Large intestine (tissue), 3 donors: ENCODE results near the gene TPRA1. TPM values are rescaled to one million over a fixed set of nuclear protein-coding genes. Genes with fewer than 3 reads are reported as not detected.
"Not testable (repeated sequence)": the region's sequence is repeated elsewhere in the genome, so short reads cannot be mapped to it uniquely, and the experiment has no call there.

Source experiments
- DNase-seq, 2 donors: peaks; one replicate each; pipeline versions ENCODE4 v3.0.0 to v3.0.0-alpha.2; 2013
- H3K27ac ChIP-seq: one replicate; pipeline ENCODE4 v1.5.1; 2013; ENCODE audit warnings: low read length
- H3K27me3 ChIP-seq: 2 replicates; pipeline ENCODE4 v1.6.1; 2013; ENCODE audit warnings: low read length; ENCODE audit not compliant: control insufficient read depth, insufficient read depth
- H3K36me3 ChIP-seq: 2 replicates; pipeline ENCODE4 v1.6.1; 2013; ENCODE audit warnings: low read length; ENCODE audit not compliant: control insufficient read depth, insufficient read depth
- H3K4me1 ChIP-seq: one replicate; pipeline ENCODE4 v1.6.1; 2013; ENCODE audit warnings: low read length; ENCODE audit not compliant: control insufficient read depth, insufficient read depth
- H3K4me3 ChIP-seq: one replicate; pipeline ENCODE4 v1.5.1; 2013; ENCODE audit warnings: low read length
- H3K9me3 ChIP-seq: one replicate; pipeline ENCODE4 v1.6.1; 2013; ENCODE audit warnings: mild to moderate bottlenecking, low read depth, low read length, moderate library complexity; ENCODE audit not compliant: control insufficient read depth
- WGBS: methylation state at CpG from one replicate; pipeline ENCODE4 v1.1.5; 2013; ENCODE audit warnings: low lambda C conversion rate; ENCODE audit not compliant: insufficient coverage; 5-methylcytosine and 5-hydroxymethylcytosine counted together
- polyA plus RNA-seq: library from polyadenylated mRNA; unstranded; fragments of 120-200 nt; gene quantifications from one replicate; pipeline ENCODE4 v1.2.1, GENCODE V29; 2013

TPRA1 gene
- polyA plus RNA-seq, 1 donor = 23.8 TPM

GRCh38 chr3:127536830-127537812, 53.4 kb downstream of the TPRA1 start:
- no peaks in the 10 kb centered on the region for H3K36me3 ChIP-seq
- H3K9me3 ChIP-seq = no peaks in the 10 kb centered on the region
- no peak overlapping the region for H3K4me3 ChIP-seq
- H3K4me1 ChIP-seq = no peaks in the 10 kb centered on the region
- WGBS = no CpG with 5 or more reads among the region's 22 CpGs
- H3K27ac ChIP-seq = no peak overlapping the region
- no peak for DNase-seq
- no peaks in the 10 kb centered on the region for H3K27me3 ChIP-seq

- no CpG with 5 or more reads among the region's 18 CpGs for WGBS
- H3K27ac ChIP-seq = no peak overlapping the region
- H3K4me1 ChIP-seq = no peaks in the 10 kb centered on the region
- no peaks in the 10 kb centered on the region for H3K36me3 ChIP-seq
- H3K9me3 ChIP-seq = no peaks in the 10 kb centered on the region
- DNase-seq = no peak
- H3K4me3 ChIP-seq = no peak overlapping the region
- H3K27me3 ChIP-seq = no peaks in the 10 kb centered on the region
Observed at GRCh38 chr3:127535901-127536829, 54.4 kb downstream of the TPRA1 start.

- no peaks in the 10 kb centered on the region for H3K36me3 ChIP-seq
- no peak overlapping the region for H3K4me3 ChIP-seq
- H3K27ac ChIP-seq = no peak overlapping the region
- no CpG with 5 or more reads among the region's 12 CpGs for WGBS
- no peak for DNase-seq
- no peaks in the 10 kb centered on the region for H3K4me1 ChIP-seq
- no peaks in the 10 kb centered on the region for H3K27me3 ChIP-seq
- no peaks in the 10 kb centered on the region for H3K9me3 ChIP-seq
Observed at GRCh38 chr3:127535106-127535785, 55.3 kb downstream of the TPRA1 start.

- no peak overlapping the region for H3K27ac ChIP-seq
- no peaks in the 10 kb centered on the region for H3K9me3 ChIP-seq
- no peak overlapping the region for H3K4me3 ChIP-seq
- no peaks in the 10 kb centered on the region for H3K4me1 ChIP-seq
- no peaks in the 10 kb centered on the region for H3K27me3 ChIP-seq
- 80% methylated on average over 1 of the region's 11 CpGs for WGBS
- no peaks in the 10 kb centered on the region for H3K36me3 ChIP-seq
- DNase-seq = no peak
Observed at GRCh38 chr3:127534564-127534963, 56.0 kb downstream of the TPRA1 start.

- Histone ChIP-seq H3K9me3 (no peaks in the 10 kb centered on the region), H3K27me3 (no peaks in the 10 kb centered on the region), H3K27ac (no peak overlapping the region), H3K36me3 (no peaks in the 10 kb centered on the region), H3K4me1 (no peaks in the 10 kb centered on the region), H3K4me3 (no peak overlapping the region)
- no CpG with 5 or more reads among the region's 2 CpGs for WGBS
- no peak for DNase-seq
Observed at GRCh38 chr3:127534161-127534451, 56.4 kb downstream of the TPRA1 start.

GRCh38 chr3:127532561-127533203, 57.9 kb downstream of the TPRA1 start:
- H3K27me3 ChIP-seq = no peaks in the 10 kb centered on the region
- H3K9me3 ChIP-seq = no peaks in the 10 kb centered on the region
- DNase-seq = no peak
- no peak overlapping the region for H3K4me3 ChIP-seq
- WGBS = no CpG with 5 or more reads among the region's 7 CpGs
- H3K36me3 ChIP-seq = no peaks in the 10 kb centered on the region
- no peaks in the 10 kb centered on the region for H3K4me1 ChIP-seq
- no peak overlapping the region for H3K27ac ChIP-seq

- H3K4me3 ChIP-seq = no peak overlapping the region
- WGBS = no CpG with 5 or more reads among the region's 2 CpGs
- no peaks in the 10 kb centered on the region for H3K36me3 ChIP-seq
- H3K9me3 ChIP-seq = no peaks in the 10 kb centered on the region
- no peak overlapping the region for H3K27ac ChIP-seq
- DNase-seq = no peak
- H3K4me1 ChIP-seq = no peaks in the 10 kb centered on the region
- peaks cover 4% of the 10 kb centered on the region for H3K27me3 ChIP-seq
Observed at GRCh38 chr3:127531821-127532220, 58.7 kb downstream of the TPRA1 start.

GRCh38 chr3:127530863-127531262, 59.7 kb downstream of the TPRA1 start:
- H3K36me3 ChIP-seq, H3K27ac ChIP-seq, H3K4me3 ChIP-seq, H3K9me3 ChIP-seq, DNase-seq, H3K4me1 ChIP-seq, H3K27me3 ChIP-seq: not testable (repeated sequence)
- no CpG with 5 or more reads among the region's 7 CpGs for WGBS

- WGBS = 87% methylated on average over 2 of the region's 9 CpGs
- Histone ChIP-seq H3K4me1 (no peaks in the 10 kb centered on the region), H3K27ac (no peak overlapping the region), H3K27me3 (peaks cover 13% of the 10 kb centered on the region), H3K36me3 (no peaks in the 10 kb centered on the region), H3K9me3 (no peaks in the 10 kb centered on the region), H3K4me3 (no peak overlapping the region)
- no peak for DNase-seq
Observed at GRCh38 chr3:127529346-127530188, 61.0 kb downstream of the TPRA1 start.
